Measurements from ENCODE around the gene EGFLAM.
"Not testable (repeated sequence)": the region's sequence is repeated elsewhere in the genome, so short reads cannot be mapped to it uniquely, and the experiment has no call there.

Gene EGFLAM

DNA sequence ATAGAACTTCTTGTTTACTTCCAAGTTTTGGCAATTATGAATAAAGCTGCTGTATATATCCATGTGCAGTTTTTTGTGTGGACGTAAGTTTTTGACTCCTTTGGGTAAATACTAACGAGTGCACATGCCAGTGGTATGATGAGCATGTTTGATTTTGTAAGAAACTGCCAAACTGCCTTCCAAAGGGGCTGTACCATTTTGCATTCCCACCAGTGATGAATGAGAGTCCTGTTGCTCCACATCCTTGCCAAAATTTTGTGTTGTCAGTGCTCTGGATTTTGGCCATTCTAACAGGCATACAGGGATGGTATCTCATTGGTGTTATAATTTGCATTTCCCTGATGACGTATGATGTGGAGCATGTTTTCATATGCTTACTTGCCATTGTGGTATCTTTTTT, 73.5 kb downstream of the EGFLAM start:
- FAIRE-seq = no peak

DNA sequence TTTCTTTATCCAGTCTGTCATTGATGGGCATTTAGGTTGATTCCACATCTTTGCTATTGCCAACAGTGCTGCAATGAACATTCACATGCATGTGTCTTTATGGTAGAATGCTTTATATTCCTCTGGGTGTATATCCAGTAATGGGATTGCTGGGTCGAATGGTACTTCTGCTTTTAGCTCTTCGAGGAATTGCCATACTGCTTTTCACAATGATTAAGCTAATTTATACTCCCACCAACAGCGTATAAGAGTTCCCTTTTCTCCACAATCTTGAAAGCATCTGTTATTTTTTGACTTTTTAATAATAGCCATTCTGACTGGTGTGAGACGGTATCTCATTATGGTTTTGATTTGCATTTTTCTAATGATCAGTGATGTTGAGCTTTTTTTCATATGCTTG, 74.8 kb downstream of the EGFLAM start:
- not testable (repeated sequence) for FAIRE-seq

DNA sequence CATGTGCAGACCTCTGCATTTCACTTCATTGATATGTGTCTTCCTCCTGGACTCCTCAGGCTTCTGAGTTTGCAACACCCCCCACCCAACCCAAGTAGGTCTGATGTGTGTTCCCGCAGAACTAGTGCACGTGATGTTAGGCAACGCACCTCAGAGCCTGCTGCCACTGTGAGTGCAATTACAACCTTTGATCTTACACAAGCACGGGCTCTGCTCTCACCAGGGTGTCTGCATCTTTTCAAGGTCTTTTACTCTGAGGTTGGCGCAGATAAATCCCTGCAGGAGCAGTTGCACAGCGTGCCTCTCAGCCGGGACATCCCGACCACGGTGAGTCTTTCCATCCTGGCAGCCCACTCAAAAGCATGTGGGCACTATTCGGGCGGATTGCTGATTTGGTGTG, 80.1 kb downstream of the EGFLAM start:
- FAIRE-seq = no peak

DNA sequence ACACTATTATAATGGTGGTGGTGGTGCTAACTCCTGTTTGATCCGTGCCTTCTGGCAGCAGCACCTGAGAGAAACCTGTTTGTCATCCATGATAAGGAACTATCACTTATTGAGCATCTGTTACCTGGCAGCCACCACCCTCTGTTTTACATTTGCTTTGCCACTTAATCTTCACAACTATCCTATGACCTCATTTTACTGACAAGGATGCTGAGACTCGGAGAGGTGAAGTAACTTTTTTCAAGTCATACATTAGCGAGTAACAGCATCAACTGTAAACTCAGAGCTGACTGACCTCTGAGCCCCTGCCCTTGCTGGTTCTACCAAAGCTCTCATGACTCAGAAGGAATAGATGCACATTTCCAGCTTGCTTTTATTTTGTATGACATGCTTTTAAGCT, 81.1 kb downstream of the EGFLAM start:
- FAIRE-seq = no peak

DNA sequence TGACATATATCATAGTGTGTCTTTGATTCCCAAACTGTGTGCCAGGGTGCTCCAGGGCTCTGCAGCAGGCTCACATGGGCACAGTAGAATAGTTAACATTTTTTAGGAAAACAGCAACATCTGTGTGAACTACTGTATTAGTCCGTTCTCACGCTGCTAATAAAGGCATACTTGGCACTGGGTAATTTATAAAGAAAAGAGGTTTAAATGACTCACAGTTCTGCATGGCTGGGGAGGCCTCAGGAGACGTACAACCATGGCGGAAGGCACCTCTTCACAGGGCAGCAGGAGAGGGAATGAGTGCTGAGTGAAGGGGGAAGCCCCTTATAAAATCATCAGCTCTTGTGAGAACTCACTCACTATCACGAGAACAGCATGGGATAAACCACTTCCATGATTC, 82.7 kb downstream of the EGFLAM start:
- FAIRE-seq = no peak

DNA sequence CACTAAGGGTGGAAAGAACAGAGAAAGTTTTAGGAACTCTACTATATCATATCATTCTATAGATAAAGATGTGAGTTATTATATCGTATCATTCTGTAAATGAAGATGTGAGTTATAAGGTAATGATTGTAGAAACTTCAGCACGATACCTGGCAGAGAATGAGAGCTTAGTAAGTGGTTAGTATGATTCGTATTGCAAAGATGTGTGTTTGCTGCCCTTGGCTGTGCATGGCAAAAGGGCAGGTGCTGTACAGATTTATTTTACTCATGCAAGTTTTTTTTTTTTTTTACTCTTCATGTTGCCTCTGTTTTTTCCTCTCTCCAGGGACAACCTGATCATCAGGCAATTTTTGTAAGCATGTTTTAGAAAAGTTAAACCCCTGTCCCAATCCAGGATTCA, 83.3 kb downstream of the EGFLAM start:
- FAIRE-seq = no peak

DNA sequence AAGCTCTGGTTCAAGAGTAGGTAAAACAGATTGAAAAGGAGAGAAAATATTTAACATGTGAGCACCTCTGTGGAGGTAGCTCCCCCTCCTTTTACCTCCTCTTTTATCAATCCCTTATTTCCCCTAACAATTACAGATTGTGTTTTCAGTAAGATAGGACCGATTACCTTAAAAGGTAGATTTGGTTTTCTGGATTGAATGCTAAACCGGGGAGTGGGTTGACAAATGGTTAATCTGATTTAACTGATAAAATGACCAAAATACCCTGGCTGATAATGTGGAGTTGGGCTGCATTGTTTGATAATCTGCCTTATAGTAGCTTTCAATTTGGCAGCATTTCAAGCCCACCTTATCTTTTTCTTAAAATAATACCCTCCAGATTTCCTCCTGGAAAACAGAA, 83.9 kb downstream of the EGFLAM start:
- FAIRE-seq = no peak

DNA sequence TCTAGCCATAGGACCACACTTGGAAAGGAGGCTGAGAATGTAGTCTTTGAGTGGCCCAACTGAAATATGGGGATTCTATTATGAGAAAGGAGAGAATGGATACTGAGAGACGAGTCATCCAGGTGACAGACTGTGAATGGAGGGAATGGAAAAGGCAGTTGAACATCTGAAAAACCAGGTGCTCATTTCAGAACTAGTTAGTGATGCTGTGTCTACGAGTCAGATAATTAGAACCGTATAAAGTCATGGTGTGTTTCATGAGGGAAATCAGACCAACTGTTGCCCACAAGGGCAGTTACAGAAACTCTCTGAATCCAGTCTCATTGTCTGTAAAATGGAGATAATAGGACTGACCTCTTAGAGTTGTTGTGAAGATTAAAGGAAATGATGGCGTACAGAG, 86.5 kb downstream of the EGFLAM start:
- no peak for FAIRE-seq

DNA sequence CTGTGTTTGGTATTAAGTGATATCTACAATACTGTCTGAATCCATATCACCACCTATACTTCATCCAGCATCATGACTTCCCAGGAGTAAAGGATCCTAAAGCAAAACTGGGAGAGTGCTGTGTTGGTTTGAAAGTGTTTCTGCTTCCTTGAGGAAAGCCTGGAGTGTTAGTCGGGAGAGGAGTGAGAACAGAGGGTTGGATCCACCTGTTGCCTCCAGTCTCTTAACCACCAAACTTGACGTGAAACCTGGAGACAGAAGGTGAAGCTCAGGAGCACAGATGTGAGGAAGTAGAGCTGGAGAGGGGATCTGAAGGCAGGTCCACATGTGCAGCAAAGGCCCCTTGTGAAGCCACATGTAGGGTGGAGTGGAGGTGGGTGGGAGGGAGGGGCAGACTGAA, 88.2 kb downstream of the EGFLAM start:
- no peak for FAIRE-seq

DNA sequence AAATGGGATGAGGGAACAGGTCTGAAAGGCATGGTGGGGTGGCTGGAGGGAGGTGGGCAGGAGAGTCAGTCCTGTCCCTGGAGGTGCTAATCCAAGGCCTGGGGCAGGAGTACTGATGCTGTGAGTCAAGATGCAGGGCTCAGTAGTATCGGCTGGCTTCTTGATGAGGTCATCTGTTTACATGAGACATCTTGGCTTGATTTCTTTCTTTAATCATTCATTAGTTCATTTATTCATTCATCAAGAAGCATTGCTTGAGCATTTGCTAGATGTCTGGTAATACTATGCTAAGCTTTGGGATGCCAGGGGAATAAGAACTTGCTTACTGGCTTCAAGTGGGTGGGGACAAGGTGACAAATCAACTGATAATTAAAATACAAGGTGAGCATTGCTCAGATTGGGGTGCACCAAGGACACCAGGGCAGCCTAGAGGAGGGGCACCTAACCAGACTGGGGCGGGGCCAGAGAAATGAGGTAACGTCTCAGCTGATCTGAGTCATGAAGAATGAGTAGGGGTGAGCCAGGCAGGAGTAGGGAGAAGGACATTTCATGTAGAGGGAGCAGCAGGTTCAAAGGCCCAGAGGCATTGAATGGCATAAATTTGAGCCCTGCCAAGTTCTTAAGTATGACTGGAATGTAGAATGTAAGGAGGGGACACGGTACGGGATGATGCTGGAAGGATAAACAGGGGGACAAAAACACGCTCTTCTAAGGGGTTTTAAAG, 88.8 kb downstream of the EGFLAM start:
- no peak for FAIRE-seq

DNA sequence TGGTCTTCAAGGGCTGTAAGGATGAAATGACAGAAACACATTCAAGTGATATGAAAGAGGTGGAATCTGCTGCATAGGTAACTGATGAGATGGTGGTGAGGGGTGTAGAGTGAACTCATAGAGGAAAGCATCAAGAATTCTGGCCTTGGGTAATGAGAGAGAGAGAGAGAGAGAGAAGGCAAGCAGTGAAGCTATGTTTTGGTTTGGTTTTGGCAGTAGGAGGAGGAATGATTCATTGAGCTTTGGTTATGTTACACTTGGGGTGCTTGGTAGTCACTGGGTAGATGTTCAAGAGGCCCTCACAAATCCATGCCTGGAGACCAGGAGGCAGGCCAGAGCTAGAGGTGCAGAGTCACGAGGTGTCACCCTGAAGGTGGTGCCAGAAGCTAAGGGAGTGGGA, 89.5 kb downstream of the EGFLAM start:
- no peak for FAIRE-seq

DNA sequence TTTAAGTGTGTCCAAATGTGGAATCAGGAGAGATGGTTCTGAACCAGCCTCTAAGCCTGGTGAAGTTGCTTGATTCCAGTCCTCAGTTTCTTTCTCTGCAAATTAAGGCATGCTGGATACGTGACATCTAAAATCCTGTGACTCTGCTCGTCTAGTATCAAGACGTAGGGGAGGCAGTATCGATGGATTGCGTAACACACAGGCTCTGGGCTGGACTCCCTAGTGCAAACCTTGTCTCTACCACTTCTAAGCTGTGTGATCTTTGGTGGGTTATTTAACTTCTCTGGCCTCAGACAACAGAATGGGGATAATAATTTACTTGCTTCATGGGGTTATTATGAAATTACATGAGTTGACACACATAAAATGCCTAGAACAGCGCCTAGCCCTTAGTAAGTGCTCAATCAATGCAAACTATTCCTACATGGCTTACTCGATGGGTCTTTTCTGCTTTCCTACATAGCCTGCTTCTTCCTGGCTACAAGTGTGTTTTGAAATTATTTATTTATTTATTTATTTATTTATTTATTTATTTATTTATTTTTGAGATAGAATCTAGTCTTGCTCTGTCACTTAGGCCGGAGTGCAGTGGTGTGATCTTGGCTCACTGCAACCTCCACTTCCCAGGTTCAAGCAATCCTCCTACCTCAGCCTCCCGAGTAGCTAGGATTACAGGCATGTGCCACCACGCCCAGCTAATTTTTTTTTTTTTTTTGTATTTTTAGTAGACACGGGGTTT, 102.1 kb downstream of the EGFLAM start:
- no peak for FAIRE-seq

DNA sequence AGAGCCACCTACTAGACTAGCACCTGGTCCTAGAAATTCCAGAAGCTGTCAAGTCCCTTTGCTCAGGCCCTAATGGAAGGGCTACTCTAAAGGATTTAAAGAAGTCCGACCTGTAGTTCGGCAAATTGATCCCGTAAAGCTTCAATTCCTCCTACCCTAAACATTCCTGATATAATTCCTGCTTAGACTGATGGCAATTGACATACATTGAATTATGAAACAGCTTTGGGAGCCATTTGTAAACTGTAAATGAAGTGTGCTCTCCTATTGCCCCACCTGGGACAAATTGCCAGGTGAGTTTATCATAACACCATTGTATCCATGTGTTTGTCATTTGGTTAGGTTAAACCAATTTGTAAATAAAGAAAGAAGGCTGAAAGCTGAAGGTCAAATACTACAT, 104.4 kb downstream of the EGFLAM start:
- FAIRE-seq = no peak

DNA sequence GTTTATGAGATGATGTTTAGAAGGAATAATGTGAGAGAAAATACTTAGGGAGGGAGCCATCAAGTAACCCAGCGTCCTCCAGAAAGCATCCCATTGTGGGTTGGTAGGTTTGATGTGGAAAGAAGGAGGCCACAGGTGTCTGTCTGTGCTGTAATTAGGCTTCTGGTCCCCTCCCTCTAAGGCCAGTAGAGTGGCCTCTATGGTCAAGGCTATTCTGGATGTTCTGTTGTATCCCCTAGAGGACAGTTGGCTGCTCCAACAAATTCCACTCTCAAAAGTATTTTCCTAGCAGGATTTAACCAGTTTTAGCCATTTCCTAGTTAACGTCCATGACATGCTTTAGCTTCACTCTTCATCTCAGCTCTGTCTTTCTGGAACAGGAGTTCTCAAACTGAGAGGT, 106.5 kb downstream of the EGFLAM start:
- FAIRE-seq = no peak

DNA sequence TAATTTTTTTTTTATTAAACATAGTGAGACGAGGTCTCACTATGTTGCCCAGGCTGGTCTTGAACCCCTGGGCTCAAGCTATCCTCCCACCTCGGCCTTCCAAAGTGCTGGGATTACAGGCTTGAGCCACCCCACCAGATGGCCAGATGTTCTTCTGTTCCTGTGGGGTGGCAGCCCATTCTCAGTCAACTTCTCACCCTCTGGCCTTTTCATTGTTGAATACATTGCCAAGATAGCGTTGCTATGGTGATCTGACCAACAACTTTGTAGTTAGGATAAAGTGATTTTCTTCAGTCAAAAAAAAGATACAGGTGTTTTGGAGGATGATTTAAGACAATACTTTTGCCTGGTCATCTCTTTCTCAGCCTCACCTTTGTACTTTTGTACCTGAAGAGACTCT, 109.1 kb downstream of the EGFLAM start:
- FAIRE-seq = no peak

DNA sequence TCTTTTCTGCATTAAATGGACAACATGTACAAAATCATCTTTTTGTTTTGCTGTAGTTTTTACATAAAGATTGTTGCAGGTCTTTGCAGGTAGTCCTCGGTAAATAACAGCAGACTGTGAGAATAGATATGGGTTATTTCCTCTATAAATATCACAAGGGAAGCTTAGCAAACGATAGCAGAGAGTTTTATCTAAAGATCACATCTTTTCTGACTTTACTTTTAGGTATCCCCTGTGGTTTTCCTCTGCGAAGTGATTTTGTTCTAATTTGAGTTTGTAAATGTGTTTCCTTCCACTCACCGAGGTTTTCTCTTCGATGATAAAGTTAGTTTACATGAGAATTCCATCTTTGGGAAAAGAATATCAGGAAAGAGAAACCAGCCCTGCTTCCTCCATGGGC, 109.6 kb downstream of the EGFLAM start:
- FAIRE-seq = no peak

DNA sequence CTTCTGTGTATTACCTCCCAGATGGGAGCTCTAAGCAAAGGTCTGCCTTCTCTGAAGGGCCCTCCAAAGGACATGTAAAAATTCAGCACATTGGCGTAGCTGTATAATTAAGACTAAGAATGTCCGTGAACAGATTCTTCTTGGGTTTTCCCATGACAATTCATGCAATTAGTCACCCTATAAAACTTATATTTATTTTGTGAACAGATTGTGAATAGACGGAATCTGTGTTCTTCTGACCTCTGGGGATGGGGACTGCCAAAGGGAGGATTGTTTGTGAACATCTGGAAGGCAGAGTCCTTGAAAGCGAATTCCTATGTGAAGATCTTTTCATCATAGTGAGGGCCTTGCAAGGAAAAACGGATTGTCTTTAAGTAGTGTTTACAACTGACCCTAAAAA, 111.3 kb downstream of the EGFLAM start:
- FAIRE-seq = no peak

DNA sequence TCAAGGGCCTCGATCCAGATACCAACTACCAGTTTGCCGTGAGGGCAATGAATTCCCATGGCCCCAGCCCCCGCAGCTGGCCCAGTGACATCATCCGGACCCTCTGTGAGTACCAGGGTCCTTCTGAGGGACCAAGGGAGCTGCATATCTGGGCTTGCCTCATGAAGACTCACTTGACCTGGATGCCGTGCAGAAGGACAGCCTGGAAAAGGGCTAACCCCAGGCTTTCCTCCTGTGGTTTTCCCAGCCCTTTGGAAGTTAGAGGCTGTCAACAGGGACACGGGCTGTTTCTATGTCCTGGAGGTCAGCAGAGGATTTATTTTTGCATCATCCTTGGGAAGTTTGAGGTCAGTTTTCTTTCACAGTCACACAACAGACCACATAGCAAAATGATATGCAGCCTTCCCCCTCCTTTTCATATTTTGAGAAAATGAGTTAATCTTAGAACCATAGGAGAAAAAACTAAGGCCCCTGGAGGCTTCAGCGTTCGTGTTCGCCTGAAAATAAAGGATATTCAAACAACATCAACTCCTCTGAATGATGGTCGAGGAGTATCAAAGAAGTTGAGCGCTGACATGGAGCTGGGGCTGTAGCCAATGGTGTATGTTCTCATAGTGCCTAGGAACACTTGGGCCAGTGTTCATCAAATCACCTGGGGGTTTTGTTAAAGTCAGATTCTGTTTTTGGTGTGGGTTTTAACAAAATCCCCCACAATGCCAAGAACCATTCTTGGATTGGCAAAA, 112.2 kb downstream of the EGFLAM start:
- FAIRE-seq = no peak

DNA sequence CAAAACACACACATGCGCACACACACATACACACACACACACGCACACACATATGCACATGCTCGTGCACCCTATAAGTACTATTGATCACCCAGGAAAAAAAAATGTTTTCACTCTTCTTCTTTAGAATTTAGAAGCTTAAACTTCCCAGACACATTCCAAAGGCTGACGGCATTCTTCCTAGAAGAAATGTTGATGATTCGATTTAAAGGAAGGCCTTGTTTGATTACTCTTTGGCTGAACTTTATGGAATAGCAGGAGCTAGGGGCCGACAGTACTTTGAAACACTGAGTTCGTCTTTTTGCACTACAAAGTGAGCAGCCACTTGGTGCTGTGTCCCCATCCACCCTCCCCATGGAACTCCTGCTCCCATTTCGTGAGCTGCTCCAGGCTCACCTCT, 113.2 kb downstream of the EGFLAM start:
- no peak for FAIRE-seq

DNA sequence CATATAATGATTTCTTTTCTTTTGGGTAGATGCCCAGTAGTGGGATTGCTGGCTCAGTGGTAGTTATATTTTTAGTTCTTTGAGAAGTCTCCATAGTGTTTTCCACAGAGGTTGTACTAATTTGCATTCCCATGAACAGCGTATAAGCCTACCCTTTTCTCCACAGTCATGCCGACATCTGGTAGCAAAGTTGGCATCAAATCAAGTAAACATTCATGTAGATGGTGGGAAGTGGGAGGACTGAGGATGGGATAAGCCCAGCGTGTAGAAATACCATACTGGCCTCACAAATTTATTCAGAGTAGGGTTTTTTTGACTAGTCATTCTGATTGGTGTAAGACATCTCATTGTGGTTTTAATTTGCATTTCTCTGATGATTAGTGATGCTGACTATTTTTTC, 115.4 kb downstream of the EGFLAM start:
- no peak for FAIRE-seq

DNA sequence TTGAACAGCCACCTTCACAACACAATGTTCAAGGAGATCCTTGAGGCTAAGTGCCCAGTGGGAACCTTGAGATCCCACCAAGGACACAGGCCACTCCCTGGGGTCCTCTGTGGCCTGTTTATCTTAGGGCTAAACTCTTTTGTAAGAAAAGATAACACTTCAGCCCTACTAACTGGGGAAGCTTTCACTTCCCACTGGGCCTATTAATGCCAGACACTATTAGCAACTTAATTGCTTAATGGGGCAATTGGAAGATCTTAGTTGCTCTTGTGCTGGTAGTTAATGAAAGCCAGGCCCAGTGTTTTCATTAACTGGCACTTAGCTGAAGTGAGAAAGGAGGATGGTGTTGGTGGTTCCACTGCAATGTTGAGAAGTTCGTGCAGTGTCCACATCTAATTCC, 117.1 kb downstream of the EGFLAM start:
- FAIRE-seq = no peak

DNA sequence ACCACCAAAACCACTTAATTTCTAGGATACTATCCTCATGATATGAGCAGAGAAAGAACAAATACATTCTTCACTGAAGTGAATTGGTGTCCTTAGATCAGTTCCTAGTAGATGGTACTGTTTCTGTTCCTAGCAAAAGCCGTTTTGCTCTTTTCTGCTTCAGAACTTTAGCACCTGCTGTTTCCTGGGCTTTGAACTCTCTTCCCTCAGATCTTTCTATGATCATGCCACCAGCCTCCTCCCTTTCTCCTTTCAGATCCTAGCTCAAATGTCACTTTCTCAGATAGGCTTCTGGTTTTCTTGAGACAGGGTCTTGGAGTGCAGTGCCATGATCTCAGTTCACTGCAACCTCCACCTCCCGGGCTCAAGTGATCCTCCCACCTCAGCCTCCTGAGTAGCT, 118.0 kb downstream of the EGFLAM start:
- no peak for FAIRE-seq

DNA sequence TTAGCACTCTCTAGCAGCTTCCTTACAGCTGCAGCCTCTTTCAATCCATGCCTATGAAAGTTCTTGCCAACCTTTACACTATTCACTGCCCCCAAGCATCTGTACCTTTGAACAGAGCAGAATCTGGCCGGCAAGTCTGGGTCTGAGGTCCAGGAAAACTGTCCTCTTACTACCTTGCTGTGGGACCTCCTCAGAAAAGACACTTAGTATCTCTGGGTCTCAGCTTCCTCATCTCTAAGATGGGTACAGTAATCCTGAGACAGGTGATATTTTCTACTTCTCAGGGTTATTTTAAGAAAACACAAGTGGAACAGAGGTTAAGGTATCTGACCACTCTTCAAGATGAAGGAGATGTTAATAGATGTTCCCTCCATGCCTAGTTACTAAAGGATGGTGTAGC, 120.2 kb downstream of the EGFLAM start:
- no peak for FAIRE-seq

DNA sequence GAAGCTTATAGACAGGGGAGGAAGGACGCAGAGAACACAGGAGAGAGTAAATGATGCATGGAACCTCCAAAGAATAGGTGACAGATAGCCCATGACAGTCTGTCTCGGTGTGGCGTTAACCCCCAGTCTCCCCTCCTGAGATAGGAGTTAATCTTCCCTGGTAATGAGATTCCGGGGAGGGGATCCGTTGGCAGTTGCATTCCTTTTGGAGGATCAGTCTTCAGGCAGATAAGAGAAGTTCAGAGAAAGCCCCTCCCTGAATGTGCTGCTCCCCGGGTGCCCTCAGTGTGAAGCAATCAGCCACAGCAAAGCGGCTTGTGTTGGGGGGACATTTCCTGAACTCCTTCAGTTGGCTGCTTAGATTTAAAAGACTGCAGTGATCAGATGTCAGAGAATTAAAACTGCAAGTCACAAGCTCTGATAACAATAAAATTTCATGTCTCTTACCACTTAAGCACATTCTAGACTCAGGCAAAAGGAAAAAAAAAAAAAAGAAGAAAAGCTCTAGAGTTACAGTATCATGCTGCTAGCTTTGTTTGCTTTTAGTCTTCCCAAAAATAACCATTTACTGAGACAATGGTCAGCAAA, 121.1 kb downstream of the EGFLAM start:
- no peak for FAIRE-seq
